ENCODE data around the gene LIPJ.

The LIPJ gene

GRCh38 chr10:88624840-88625239 is 38.3 kb downstream of the LIPJ start:
- H3K79me2 ChIP-seq (ENCODE audit: insufficient read depth, low read length) = no peaks in the 10 kb centered on the region
- H3K4me3 ChIP-seq (ENCODE audit: low read depth, low read length, poor library complexity, severe bottlenecking) = no peak overlapping the region
- no peak overlapping the region for H3K9ac ChIP-seq (ENCODE audit: low read length)
- H3K27ac ChIP-seq (ENCODE audit: low read depth, low read length, poor library complexity, severe bottlenecking) = no peak overlapping the region
- H2AFZ ChIP-seq (ENCODE audit: low read length) = no peak overlapping the region
- no peaks in the 10 kb centered on the region for H3F3A ChIP-seq (ENCODE audit: insufficient read depth, low read length)
- no peak for TF ChIP-seq CTCF (IDR thresholded peaks at IDR 0.05; ENCODE audit: low read length)
- TF ChIP-seq EZH2 (IDR thresholded peaks at IDR 0.05; ENCODE audit: borderline replicate concordance, low read length) = no peak
- H3K4me1 ChIP-seq (ENCODE audit: insufficient read depth, low read length, severe bottlenecking) = no peaks in the 10 kb centered on the region
- no peaks in the 10 kb centered on the region for H4K20me1 ChIP-seq (ENCODE audit: insufficient read depth, low read length)
- H3K27me3 ChIP-seq (ENCODE audit: insufficient read depth, low read length) = no peaks in the 10 kb centered on the region
- no peaks in the 10 kb centered on the region for H3K9me3 ChIP-seq (ENCODE audit: low read length)
- no peak overlapping the region for H3K4me2 ChIP-seq (ENCODE audit: low read length)
- H3K9me2 ChIP-seq (ENCODE audit: low read depth, low read length) = no peaks in the 10 kb centered on the region
- no peaks in the 10 kb centered on the region for H3K36me3 ChIP-seq (ENCODE audit: insufficient read depth, low read length)

GRCh38 chr10:88640186-88640585 is 53.6 kb downstream of the LIPJ start:
- Histone ChIP-seq H3K36me3 (ENCODE audit: insufficient read depth, low read length) (no peaks in the 10 kb centered on the region), H3K9me2 (ENCODE audit: low read depth, low read length) (no peaks in the 10 kb centered on the region), H3K9me3 (ENCODE audit: low read length) (no peaks in the 10 kb centered on the region), H4K20me1 (ENCODE audit: insufficient read depth, low read length) (no peaks in the 10 kb centered on the region), H3K27me3 (ENCODE audit: insufficient read depth, low read length) (no peaks in the 10 kb centered on the region), H3F3A (ENCODE audit: insufficient read depth, low read length) (no peaks in the 10 kb centered on the region), H3K4me3 (ENCODE audit: low read depth, low read length, poor library complexity, severe bottlenecking) (no peak overlapping the region), H3K4me2 (ENCODE audit: low read length) (no peak overlapping the region), H2AFZ (ENCODE audit: low read length) (no peak overlapping the region), H3K9ac (ENCODE audit: low read length) (no peak overlapping the region), H3K4me1 (ENCODE audit: insufficient read depth, low read length, severe bottlenecking) (no peaks in the 10 kb centered on the region), H3K79me2 (ENCODE audit: insufficient read depth, low read length) (no peaks in the 10 kb centered on the region), H3K27ac (ENCODE audit: low read depth, low read length, poor library complexity, severe bottlenecking) (no peak overlapping the region)
- no peak for TF ChIP-seq CTCF (IDR thresholded peaks at IDR 0.05; ENCODE audit: low read length)

GRCh38 chr10:88642209-88642608 is 55.6 kb downstream of the LIPJ start:
- TF ChIP-seq CTCF (IDR thresholded peaks at IDR 0.05; ENCODE audit: low read length) (no peak), EZH2 (IDR thresholded peaks at IDR 0.05; ENCODE audit: borderline replicate concordance, low read length) (no peak)
- Histone ChIP-seq H3K4me1 (ENCODE audit: insufficient read depth, low read length, severe bottlenecking) (no peaks in the 10 kb centered on the region), H3K9me2 (ENCODE audit: low read depth, low read length) (no peaks in the 10 kb centered on the region), H3F3A (ENCODE audit: insufficient read depth, low read length) (no peaks in the 10 kb centered on the region), H3K36me3 (ENCODE audit: insufficient read depth, low read length) (no peaks in the 10 kb centered on the region), H3K9me3 (ENCODE audit: low read length) (no peaks in the 10 kb centered on the region), H2AFZ (ENCODE audit: low read length) (no peak overlapping the region), H3K79me2 (ENCODE audit: insufficient read depth, low read length) (no peaks in the 10 kb centered on the region), H3K27me3 (ENCODE audit: insufficient read depth, low read length) (no peaks in the 10 kb centered on the region), H3K9ac (ENCODE audit: low read length) (no peak overlapping the region), H3K4me2 (ENCODE audit: low read length) (no peak overlapping the region), H3K27ac (ENCODE audit: low read depth, low read length, poor library complexity, severe bottlenecking) (no peak overlapping the region), H4K20me1 (ENCODE audit: insufficient read depth, low read length) (no peaks in the 10 kb centered on the region), H3K4me3 (ENCODE audit: low read depth, low read length, poor library complexity, severe bottlenecking) (no peak overlapping the region)
